Testis (tissue), 3 donors: Measurements from ENCODE around the gene CEMIP. TPM values are rescaled to one million over a fixed set of nuclear protein-coding genes. Genes with fewer than 3 reads are reported as not detected.

Source experiments
- DNase-seq: peaks from one replicate; pipeline ENCODE4 v3.0.0-alpha.2; 2019
- H3K27ac ChIP-seq, 2 donors: fragments of 200-600 bp; sonication (generic); one replicate each; pipeline ENCODE4 v1.5.1; 2019
- H3K27me3 ChIP-seq: fragments of 200-600 bp; sonication (generic); one replicate; pipeline ENCODE4 v1.5.1; 2019
- H3K36me3 ChIP-seq: fragments of 200-600 bp; sonication (generic); one replicate; pipeline ENCODE4 v1.5.1; 2017; ENCODE audit warnings: low read depth; ENCODE audit errors: missing control alignments
- H3K4me1 ChIP-seq: fragments of 200-600 bp; sonication (generic); one replicate; pipeline ENCODE4 v1.5.1; 2019
- H3K4me3 ChIP-seq, 2 donors: fragments of 200-600 bp; sonication (generic); one replicate each; pipeline ENCODE4 v1.5.1; 2017 to 2019
- H3K9me3 ChIP-seq: fragments of 200-600 bp; sonication (generic); one replicate; pipeline ENCODE4 v1.5.1; 2017
- POLR2A ChIP-seq: fragments of 450-650 bp; IDR thresholded peaks from one replicate; pipeline ENCODE4 v1.6.1; 2017; ENCODE audit warnings: antibody characterized with exemption, mild to moderate bottlenecking, moderate library complexity
- WGBS, 2 donors: methylation state at CpG; one replicate each; pipeline ENCODE4 v1.1.5; 2018; 5-methylcytosine and 5-hydroxymethylcytosine counted together
- intact Hi-C: fragments of 100-400 bp; cut with DNase I; formaldehyde crosslinking; loops from one replicate; pipeline ENCODE4 v1.15.1; 2023; ENCODE audit warnings: low total_unique reads
- polyA plus RNA-seq: library from polyadenylated mRNA; stranded (reverse); fragments of 350-450 nt; fragmentation: Illumina TruSeq; extraction: RNeasy Lipid Tissue Mini Kit (QIAGEN cat#74804); gene quantifications from one replicate; pipeline ENCODE4 v1.2.3, GENCODE V29; 2014; ENCODE audit warnings: low read depth, low replicate concordance; ENCODE audit not compliant: insufficient read depth
- total RNA-seq, 2 donors: library from RNA; depleted of rRNA; stranded (reverse); fragments of >200 nt; gene quantifications; one replicate each; pipeline ENCODE4 v1.2.3, GENCODE V29; 2016
- TF ChIP-seq, protein P1 (sequence below), 3 experiments: fragments of 450-650 bp in 2 of 3; fragments of 200-600 bp in 1 of 3; sonication (generic) in 1 of 3; IDR thresholded peaks; one replicate each; pipeline ENCODE4 v1.5.1; 2016 to 2019; ENCODE audit warnings: antibody characterized with exemption in 3 of 3, mild to moderate bottlenecking in 2 of 3, moderate library complexity in 1 of 3

Gene CEMIP
- total and polyA plus RNA-seq, 3 donors from 2014 or later: 7.5 to 21.5 (median 8.3) TPM

DNA sequence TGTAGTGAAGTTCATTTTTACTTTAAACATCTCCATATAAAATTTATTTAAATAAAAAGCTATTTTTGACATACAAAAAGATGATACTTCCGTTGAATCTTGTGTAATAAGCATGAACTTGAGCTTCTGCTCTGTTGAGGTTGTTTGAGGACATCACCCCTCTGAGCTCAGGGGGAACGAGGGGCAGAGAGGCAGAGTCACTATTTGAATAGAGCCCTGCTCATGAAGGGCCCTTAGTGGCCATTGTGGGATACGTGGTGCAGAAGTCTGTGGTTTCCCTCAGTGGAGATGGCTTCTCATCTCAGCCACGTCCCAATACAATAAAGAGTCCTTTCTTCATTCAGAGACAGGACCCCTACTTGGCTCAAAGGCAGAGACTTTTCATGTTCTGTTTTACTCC is 10.6 kb downstream of the CEMIP start:
- WGBS, 2 donors: 83 to 88% methylated on average over 4 of the region's 4 CpGs
- Histone ChIP-seq H3K36me3 (no peaks in the 10 kb centered on the region), H3K9me3 (no peaks in the 10 kb centered on the region), H3K27me3 (no peaks in the 10 kb centered on the region), H3K27ac (no peak overlapping the region), H3K4me1 (no peaks in the 10 kb centered on the region), H3K4me3 (no peak overlapping the region)
- TF ChIP-seq, protein P1, sequence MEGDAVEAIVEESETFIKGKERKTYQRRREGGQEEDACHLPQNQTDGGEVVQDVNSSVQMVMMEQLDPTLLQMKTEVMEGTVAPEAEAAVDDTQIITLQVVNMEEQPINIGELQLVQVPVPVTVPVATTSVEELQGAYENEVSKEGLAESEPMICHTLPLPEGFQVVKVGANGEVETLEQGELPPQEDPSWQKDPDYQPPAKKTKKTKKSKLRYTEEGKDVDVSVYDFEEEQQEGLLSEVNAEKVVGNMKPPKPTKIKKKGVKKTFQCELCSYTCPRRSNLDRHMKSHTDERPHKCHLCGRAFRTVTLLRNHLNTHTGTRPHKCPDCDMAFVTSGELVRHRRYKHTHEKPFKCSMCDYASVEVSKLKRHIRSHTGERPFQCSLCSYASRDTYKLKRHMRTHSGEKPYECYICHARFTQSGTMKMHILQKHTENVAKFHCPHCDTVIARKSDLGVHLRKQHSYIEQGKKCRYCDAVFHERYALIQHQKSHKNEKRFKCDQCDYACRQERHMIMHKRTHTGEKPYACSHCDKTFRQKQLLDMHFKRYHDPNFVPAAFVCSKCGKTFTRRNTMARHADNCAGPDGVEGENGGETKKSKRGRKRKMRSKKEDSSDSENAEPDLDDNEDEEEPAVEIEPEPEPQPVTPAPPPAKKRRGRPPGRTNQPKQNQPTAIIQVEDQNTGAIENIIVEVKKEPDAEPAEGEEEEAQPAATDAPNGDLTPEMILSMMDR (IDR thresholded peaks at IDR 0.05): no peak
- no peak for TF ChIP-seq POLR2A
- DNase-seq: no peak
- intact Hi-C loops: loop anchor here (10.0 kb wide), 1 partner anchor 165 kb away; no protein-coding TSS in a partner anchor

DNA sequence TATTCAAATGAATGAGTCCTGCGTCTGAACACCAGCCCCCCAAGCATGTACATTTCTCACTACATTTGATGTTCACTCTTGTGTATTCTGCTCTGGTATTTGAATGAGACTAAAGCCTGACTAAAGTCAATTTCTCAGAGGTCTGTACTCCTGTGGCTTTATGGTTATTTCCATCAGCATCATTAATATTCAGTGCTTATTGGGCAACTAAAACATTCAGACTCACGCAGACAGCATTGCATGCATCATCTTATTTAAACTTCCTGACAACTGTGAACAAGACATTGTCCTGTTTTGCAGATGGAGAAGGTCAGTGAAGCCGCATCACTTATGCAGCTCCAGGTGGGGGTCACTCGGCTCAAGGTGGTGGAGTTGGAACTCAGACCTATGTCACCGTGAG is 11.1 kb downstream of the CEMIP start:
- DNase-seq: no peak
- H3K4me3 ChIP-seq: no peak overlapping the region
- no peaks in the 10 kb centered on the region for H3K27me3 ChIP-seq
- no peak overlapping the region for H3K27ac ChIP-seq
- 99 to 100% methylated on average over 5 of the region's 5 CpGs for WGBS, 2 donors
- intact Hi-C loops: no loop called here
- H3K4me1 ChIP-seq: no peaks in the 10 kb centered on the region
- TF ChIP-seq, protein P1 (IDR thresholded peaks at IDR 0.05): no peak
- no peak for TF ChIP-seq POLR2A
- H3K9me3 ChIP-seq: no peaks in the 10 kb centered on the region
- no peaks in the 10 kb centered on the region for H3K36me3 ChIP-seq

DNA sequence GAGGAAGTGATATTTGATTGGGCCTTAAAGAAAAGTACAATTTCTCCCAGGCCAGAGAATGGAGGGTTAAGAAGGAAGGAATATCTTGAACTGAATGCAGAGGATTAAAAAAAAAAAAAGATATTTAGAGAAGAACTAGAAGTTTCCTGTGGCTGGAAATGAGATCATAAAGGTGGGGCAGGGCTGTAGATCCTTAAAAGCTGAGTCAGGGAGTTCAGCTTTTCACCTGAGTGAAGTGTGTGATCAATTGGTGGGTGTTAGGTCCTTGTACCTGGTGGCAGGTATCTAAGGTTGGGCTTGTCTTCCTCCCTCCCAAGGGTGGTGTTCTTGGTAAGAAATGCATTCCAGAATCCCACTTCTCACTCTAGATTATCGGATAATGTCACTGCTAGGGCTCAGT is 11.8 kb downstream of the CEMIP start:
- H3K4me3 ChIP-seq: no peak overlapping the region
- intact Hi-C loops: no loop called here
- no peaks in the 10 kb centered on the region for H3K9me3 ChIP-seq
- no peak for DNase-seq
- H3K27ac ChIP-seq: no peak overlapping the region
- 82 to 91% methylated on average over 1 of the region's 1 CpG for WGBS, 2 donors
- TF ChIP-seq POLR2A: no peak
- TF ChIP-seq, protein P1 (IDR thresholded peaks at IDR 0.05): no peak
- H3K27me3 ChIP-seq: no peaks in the 10 kb centered on the region
- H3K4me1 ChIP-seq: no peaks in the 10 kb centered on the region
- no peaks in the 10 kb centered on the region for H3K36me3 ChIP-seq

DNA sequence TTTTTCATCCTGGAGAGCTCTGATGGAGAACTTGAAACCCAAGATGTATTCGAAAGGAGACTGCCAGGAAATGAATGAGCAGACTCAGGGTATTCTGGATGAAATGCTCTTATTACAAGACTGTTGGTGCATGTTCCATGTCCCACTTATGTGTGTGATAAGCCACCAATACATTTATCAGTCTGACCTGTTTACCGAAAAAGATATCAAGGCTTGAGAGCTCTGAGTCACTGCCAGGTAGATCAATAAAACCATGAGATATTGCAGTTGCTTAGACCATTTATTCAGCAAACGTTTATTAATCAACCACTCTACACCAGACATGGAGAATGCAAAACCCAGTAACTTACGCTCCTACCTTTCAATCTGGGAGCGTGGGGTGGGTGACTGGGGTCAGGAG is 17.2 kb downstream of the CEMIP start:
- no peaks in the 10 kb centered on the region for H3K4me1 ChIP-seq
- H3K36me3 ChIP-seq: no peaks in the 10 kb centered on the region
- DNase-seq: no peak
- no peak for TF ChIP-seq POLR2A
- TF ChIP-seq, protein P1 (IDR thresholded peaks at IDR 0.05): no peak
- 71 to 73% methylated on average over 5 of the region's 5 CpGs for WGBS, 2 donors
- intact Hi-C loops: no loop called here
- H3K9me3 ChIP-seq: no peaks in the 10 kb centered on the region
- no peaks in the 10 kb centered on the region for H3K27me3 ChIP-seq
- no peak overlapping the region for H3K4me3 ChIP-seq
- no peak overlapping the region for H3K27ac ChIP-seq

DNA sequence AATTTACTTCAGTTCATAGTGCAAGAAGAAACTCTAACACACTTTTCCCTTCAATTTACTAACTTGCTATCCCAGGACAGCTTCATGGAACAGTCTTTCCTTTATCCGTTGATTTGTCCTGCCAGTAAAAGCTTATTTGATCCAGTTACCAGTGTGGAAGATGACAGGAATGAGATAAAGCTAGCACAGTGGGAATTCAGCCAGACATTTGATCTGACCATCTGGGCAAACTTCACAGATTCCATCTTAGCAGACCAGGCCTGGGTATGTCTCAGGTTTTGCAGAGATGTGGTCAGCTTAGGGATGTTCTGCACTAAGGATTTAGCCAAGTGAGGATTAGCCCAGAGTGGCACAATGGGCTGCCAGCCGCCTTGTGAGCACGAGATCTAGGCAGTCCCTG is 19.7 kb downstream of the CEMIP start:
- H3K4me1 ChIP-seq: no peaks in the 10 kb centered on the region
- H3K9me3 ChIP-seq: no peaks in the 10 kb centered on the region
- TF ChIP-seq, protein P1 (IDR thresholded peaks at IDR 0.05): no peak
- no peak for TF ChIP-seq POLR2A
- H3K4me3 ChIP-seq: no peak overlapping the region
- WGBS, 2 donors: 97% methylated on average over 3 of the region's 3 CpGs
- no peaks in the 10 kb centered on the region for H3K36me3 ChIP-seq
- intact Hi-C loops: no loop called here
- no peaks in the 10 kb centered on the region for H3K27me3 ChIP-seq
- DNase-seq: no peak
- H3K27ac ChIP-seq: no peak overlapping the region
